NCI-H2227 (cell line): Measurements from ENCODE around the gene NPB.
"Not testable (repeated sequence)": the region's sequence is repeated elsewhere in the genome, so short reads cannot be mapped to it uniquely, and the experiment has no call there.

Source experiments
- DNase-seq: peaks from one replicate; lab custom pipeline; 2025; ENCODE audit not compliant: unreplicated experiment; lab: John Stamatoyannopoulos, UW

The NPB gene

DNA sequence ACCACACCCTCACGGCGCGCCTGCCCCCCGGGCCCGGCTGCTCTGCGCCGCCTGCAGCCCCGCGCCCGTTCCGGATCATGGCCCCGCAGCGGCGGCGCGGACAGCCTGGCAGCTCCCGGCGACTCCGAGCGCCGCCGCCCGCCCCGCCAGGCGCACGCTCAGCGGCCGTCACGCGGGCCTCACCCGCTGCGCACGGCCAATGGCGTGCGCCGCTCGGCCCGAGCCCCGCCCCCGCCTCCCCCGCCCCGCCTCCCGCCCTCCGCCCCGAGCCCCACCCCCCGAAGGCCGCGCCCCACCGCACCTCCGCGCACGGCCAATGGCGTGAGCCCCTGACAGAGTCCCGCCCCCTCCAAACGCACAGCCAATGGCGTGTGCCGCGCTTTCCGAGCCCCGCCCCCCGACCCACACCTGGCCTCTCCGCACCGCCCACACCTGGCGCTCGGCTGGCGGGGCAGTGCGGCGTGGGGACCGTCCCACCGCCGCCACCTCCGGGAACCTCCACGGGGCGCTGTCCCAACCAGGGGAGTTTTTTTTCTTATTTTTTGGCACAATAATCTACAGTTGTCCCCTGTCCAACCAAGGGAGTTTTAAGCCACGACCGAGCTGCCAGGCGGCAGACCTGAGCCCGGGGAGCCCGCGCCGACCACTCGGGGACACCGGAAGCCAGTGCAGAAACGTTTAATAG lies 9.4 kb downstream of the NPB start, which contains the start of gene PCYT2:
Gene PCYT2 (minus strand): TSS at position 123 of the 685 bp plus-strand sequence. CDS start 44 bp downstream, at position 79.
- DNase-seq, result peak; percentile 93

DNA sequence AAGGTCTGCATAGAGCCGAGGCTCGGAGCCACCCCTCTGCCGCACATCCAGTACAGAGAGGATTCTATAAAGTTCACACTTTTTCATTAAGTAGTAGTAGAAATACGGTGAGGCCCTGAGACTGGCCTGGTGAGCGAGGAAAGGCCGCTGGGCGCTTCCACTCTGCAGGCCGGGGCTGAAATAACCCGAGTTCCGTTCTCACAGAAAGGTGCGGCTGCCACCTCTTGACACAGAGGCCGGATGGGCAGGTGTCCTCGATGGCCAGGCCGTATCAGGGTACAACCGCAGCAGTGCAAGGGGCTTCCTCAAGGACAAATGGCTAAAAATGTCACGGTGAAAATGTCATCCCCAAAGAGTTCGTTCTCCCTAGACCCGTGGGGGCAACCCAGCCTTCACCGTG lies 9.9 kb downstream of the NPB start:
- DNase-seq, result no peak

DNA sequence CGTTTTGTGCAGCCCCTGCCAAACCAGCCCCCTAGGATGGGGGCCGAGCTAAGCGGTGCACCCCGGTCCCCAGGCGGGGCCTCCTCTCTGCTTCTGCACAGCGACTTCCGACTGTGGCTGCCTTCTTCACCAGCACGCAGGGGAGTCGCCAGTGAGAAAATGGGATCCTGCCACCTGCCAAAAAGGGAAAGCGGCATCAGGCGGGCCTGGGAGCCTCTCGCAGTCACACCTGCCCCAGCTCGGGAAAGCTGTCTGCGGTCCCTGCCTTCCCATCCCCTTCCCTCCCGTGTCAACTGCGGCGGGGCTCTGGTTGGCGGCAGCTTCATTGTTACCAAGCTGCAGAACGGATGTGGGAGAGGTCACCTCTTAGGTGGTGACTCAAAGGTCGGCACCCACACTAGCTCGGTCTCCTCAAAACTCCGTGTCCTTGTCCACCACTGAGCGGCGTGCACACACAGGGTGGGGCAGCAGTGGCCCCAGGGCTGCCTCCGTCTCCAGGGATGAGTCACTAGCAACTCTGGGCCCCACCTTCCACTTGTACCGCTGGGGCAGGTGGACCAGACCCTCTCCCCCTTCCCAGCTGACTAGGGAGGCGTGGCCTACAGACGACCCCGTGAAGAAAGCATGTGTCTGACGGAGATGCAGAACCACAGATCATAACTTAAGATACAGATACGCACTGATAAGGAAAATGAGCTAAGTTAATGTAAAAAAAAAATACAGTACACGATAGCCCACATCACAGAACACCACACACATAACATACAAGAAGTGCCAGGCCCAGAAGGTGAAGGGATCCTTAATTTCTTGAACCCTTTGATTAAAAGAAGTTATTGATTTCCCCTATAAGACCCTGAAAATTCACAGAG lies 10.6 kb downstream of the NPB start:
- DNase-seq, result no peak

DNA sequence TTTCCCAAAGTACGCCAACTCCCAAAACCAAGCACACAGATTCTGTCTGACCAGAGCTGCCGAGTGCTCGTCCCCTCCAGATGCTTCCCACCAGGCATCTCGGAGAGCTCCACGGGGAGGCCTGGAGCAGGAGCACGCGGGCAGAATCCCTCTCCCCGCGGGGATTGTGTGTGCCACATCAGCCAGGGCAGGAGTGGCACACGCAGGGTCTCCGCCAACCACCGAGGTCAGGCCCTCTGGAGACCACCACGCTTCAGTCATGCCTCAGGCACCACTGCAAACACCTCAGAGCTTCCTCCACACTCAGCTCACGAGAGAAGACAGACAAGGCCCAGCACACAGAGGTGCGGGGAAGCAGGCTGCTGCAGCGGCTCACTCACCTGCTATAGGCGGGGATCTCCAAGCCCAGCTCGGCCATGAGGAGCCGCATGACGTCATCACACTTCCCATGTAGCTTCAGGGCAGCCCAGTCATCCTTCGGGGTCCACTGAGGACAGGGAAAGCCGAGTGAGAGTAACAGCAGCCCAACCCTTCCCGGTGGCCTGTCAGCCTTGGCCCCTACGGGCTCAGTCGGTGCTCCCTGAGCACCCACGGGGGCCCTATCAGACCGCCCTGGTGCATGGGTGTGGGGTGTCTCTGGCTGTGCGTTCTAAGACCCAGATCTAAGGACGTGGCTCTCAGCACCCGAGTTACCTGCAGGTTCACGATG lies 11.5 kb downstream of the NPB start:
- DNase-seq, result no peak

DNA sequence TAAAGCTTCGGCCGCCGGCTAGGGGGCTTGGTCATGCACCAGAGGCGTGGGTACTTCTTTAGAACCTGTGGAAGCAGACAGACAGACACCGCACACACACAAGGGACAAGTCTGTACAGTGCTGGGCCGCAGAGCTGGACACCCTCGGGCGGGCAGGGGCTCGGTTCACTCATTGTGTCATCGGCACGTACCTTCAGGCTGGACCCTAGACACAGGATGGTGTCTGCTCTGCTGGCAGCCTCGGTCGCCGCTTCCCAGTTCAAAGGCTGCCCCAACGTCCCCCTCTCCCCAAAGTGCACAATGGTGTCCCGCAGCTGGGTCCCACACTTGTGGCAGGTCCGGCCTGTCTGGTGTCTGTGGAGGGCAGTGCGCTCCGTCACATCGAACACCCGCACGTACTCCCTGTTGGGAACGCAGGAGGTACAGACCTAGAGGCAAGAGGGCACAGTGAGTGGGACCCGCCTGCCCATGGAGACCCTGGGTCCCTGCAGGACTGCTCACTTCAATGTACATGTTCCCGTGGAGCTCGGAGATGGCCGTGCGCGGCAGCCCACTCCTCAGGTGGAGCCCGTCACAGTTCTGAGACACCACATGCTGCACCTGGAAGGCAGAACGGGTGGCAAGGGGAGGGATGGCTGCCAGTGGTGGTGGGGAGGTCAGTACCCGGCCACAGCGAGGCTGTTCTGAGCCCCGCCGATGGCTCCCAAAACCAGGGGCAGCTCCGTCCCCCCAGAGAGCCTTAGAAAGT lies 12.2 kb downstream of the NPB start:
- no peak for DNase-seq

DNA sequence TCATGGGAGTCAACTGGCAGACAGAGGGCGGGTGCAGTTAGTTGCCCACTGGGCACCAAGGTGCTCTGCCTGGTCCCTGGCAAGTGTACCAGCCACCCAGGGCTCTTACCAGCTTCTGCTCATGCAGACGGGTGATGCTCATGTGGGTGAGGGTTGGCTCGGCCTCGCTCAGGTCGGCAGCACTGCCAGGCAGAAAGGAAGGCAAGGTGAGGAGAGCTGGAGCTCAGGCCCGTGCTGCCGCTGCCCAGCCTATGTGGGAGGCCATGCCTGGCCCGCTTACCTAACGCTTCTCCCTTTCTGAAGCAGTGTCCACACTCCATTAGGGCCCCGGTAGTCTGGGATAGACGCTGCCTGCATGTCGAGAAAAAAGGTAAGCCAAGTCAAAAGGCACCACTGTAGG lies 13.3 kb downstream of the NPB start:
- DNase-seq, result no peak

DNA sequence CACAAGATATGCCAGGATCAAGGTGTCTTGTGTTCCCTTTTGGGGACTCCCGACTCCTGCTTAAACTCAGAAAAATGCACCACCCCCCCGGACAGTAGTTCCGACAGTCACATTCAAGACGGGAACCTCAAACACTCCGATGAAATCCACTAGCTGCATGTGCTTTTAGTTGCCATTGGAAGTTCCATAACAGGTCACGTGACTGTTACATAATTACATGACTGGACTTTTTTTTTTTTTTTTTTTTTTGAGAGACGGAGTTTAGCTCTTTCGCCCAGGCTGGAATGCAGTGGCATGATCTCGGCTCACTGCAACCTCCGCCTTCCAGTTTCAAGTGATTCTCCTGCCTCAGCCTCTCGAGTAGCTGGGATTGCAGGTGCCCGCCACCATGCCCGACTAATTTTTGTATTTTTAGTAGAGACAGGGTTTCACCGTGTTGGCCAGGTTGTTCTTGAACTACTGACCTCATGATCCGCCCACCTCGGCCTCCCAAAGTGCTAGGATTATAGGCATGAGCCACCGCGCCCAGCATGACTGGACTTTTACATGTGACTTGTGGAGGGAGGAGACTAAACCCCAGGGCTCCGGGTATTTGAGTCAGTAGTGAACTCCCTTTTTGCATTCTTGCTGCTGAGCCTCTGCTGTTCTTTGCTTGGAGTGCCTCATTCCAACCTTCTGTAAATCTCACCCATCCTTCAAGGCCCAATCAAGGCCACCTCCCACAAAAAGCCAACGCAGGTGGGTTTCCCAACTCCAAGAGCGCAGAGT lies 14.4 kb downstream of the NPB start:
- DNase-seq, result peak; percentile 31

DNA sequence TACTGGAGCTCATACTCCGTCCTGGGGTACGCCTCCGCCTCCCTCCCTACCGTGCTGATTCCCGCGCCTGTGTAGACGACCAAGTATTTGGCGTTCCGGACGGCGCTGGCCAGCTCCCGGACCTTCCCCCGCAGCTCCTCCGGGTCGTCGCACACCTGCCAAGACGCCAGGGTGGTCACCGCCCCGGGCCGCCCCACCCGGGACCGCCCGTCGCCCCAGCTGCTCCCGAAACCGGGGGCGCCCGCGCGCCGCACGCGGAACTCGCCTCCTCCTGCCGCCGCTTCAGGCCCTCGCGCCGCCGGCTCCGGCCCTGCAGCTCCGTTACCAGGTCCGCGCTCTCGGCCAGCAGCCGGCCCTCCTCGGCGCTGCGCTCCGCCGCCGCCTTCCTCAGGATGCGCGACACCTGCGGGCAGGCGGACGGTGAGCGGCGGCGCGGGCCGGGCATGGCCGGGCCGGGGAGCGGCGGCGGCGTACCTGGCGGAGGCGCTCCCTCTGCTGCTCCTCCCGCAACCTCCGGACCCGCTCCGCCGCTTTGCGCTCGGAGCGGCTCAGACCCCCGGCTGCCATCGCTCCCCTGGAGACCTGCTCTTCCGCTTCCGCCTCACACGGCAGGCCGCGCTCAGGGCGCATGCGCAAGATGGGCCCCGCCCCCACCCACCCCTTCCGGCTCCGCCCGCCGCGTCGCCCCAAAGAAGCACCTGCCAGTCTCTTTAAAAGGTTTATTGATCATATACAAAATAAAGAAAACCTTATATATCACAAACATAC lies 15.7 kb downstream of the NPB start, which contains the start of gene SIRT7:
Gene SIRT7 (minus strand): TSS at position 612 of the 768 bp plus-strand sequence. CDS start 45 bp downstream, at position 567.
- peak; percentile 91 for DNase-seq

DNA sequence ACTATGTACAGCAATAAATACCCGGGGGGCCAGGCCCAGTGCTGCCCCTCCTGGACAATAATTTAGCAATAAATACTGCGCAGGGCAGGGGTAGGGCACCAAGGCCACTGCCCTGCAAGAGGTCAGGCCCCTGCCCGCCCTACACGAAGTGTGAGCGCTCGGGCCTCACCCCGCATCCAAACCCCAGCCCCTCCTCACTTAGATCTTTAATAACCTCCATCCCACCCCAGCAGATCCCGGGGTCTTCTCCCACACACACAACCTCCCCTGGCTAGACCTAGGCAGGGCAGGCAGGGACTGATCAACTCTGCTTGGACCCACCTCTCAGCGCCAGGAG lies 16.3 kb downstream of the NPB start:
- DNase-seq, result not testable (repeated sequence)

DNA sequence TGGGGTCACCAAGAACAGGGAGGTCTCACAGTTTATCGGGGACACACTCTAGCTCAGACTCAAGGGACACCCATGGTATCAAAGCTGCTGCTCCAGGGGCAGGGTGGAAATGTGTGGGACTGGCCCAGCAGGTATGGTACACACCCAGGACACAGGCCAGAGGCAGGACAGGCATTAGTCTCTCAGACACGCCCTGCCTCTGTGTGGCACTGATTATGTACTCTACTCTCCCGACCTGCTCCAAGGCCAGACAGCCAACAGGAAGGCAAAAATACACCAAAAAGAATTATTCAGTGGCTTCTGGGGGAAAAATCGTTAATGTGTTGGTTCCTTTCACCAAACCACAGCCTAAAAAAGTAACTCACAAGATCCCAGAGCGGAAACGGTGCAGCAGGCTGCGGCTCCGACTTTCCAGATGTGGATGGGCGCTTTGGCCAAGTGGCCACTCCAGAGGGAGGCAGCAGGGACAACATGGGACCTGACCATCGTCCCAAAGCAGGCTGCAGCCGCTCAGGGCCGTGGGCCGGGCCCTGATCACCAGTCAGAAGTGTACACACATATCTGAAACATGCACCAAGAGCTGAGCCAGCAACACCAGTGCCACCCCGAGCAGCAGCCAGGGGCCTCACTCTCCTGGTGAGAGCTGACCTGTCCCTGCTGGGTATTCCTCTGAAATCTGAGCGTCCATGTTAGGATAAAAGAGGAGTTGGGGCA lies 17.0 kb downstream of the NPB start:
- DNase-seq, result no peak

DNA sequence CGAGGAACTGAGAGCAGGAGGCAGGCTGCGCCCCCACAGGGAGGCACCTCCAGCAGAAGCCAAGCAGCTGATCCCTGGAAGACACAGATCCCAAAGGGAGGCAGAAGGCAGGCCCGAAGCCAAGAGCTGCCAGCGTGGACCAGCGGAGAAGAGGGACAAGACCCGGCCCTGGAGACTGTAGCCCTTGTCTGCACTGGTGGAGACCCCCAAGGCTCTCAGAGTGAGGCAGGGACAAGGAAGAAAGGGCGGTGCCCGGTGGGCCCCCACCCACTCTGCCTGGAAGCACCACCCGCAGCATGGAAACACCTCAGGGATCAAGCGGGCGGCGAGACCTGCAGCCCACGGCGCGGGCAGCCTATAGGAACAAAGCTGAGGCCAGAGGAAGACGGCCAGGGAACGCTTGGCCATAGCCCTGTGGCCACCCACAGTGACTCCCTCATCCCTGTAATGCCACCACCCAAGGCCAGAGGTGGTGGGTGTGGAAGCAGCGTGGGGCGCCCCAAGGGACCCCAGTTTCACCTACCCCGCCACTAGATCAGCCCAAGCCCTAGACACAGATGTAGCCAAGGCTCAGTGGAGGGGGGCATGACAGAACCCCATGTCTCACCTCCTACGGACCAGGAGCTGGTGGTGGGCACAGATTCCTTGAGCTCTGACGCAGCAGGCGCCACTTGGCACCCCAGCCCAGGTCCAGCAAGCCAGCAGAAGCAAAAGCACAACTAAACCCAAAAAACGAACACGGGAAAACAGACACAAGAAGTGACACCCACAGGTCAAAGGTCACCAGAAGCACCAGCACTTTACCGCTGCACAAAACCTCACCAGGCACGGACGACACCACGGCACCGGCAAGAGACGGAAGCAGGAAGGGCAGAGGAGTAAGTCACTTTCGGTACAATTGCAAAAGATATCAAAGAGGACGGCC lies 18.8 kb downstream of the NPB start:
- no peak for DNase-seq

DNA sequence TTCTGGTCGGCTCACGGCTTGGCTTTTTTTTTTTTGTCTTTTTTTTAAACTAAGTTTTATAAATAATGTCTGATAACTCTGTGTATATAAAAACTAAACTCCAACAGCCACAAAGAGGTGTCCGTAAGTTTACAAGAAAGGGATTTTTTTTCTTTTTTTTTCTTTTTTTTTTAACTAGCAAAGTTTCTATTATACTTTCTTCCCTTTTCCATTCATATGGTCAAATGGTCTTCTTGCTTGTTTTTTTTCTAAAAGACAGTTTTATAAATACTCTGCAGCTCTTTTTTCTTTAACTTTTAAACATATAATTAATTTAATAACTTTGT lies 19.5 kb downstream of the NPB start:
- no peak for DNase-seq

DNA sequence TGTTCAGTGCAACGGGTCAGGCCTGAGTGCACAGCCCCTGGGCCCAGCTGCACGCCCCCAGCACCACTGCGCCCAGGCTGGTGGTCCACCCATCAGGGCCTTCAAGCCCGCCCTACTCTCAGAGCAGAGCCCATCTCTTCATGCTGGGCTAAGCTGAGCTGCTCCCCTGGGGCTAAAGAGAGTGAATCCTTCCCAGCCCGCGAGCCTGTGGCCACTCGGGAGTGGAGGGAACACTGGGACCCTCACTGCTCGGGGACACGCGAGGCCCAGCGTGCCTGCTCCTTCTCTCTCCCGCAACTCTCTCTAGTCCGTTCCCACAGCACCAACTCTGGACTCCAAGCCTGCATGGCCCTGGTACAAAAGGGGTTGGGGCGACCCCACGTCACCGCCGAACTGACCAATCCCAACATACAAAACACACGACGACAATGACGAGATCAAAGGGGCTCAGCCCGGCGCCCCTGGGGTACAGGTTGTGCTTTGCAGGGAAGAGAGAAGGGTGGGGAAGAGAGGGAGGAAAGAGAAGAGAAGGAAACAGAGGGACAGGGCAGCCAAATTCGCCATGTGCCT lies 20.0 kb downstream of the NPB start:
- no peak for DNase-seq

DNA sequence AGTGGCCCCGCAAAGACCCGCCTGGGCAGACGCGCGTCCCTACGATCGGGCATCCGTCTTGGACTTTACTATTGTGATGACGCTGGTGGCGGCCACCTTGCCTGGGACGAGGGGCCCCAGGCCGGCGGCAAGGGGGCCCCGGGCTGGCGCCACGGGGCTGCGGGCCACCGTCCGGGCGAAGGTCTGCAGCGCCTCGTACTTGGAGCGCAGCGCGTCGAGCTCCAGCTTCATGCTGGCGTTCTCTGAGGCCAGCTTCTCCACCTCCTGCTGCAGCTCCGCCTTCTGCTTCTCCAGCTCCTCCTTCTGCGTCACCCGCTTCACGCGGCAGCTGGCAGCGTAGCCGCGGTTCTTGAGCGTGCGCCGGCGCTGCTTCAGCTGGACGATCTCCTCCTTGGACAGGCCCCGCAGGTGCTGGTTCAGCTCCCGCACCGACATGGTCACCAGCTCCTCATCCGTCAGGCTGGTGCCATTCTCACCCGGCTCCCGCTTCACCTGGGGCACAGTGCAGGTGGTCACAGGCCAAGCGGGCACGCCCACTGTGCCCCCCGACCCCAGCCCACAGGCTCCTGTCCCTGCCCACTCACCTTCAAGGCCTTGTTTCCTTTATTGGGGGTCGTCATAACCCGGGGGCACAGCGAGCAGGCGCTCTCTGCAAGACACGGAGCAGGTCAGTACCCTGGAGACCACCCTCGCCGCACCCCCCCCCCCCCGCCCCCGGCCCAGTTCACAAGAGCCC lies 20.7 kb downstream of the NPB start:
- DNase-seq, result no peak

DNA sequence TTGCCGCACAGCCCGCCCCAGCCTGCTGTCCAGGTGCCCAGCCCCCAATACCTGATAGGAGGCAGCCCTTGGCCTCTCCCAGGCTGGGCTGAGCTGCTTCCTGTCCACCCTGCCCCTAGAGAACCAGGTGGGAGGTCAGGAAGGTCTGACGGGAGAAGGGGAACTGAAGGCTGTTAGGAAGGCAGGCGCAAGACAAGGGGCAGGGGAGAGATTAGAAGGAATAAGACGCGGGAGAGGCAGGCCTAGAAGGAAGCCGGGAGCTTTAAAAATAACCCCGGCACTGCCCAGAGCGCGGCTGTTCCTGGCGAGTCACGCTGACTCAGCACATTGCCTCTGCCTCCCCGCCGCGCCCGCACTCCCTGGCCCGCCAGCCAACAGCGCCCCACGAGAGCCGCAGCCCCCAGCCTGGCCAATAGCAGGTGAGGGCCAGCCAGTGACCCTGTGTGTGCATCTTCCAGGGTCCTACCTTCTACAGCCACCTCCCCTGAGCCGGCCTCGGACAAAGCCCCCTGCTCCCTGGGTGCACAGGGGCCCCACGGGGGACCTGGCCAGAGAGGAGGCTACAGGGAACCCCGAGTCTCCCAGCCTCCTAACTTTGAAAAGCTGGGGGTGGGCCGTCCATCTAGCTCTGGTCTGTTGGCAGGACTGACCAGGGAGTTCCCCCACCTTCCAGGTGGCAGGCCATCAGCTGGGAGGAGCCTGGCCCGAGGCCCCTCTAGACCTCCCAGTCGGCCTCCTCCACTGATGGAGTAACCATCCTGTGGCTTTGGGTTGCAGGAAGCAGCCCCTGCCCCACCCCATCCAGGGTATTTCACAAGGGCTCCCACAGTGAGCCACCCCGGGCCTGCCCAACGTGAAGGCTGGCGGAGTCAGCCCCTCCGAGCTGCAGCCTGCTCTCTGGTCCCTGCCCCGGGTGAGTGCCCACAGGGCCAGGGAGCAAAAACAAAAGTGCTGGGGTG lies 21.5 kb downstream of the NPB start:
- DNase-seq, result peak; percentile 60
